Measurements from ENCODE around the gene DOCK1. TPM values are rescaled to one million over a fixed set of nuclear protein-coding genes. Genes with fewer than 3 reads are reported as not detected.
A peak's percentile ranks its signal among the peaks of the same experiment; 100 is the strongest.

DOCK1 gene
- total and polyA plus RNA-seq, 2 donors (not counting 1 experiment from before 2014, with no cell fraction given) = 20.5 to 91.0 TPM

DNA sequence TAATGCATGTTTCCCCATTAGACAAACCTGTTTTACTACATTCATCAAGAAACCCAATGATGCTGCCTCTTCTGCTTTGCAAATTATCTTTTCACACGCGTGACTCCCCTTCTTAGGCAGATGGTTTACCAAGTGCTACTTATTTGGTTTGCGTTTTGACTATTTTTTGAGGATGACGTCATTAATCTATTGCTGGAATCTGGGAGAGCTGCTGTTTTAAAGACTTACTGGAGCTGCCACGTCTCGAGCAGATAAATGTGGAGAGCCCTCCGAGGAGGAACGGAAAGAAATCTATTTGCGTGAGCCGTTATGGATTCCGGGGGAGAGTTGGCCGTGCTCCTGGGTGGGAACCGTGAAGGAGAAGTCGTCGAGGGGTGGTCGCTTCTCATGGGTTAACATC lies 271.4 kb downstream of the DOCK1 start:
- no peak for TF ChIP-seq EZH2 (IDR thresholded peaks at IDR 0.05; ENCODE audit: low read length, missing control alignments)
- TF ChIP-seq, protein P1, sequence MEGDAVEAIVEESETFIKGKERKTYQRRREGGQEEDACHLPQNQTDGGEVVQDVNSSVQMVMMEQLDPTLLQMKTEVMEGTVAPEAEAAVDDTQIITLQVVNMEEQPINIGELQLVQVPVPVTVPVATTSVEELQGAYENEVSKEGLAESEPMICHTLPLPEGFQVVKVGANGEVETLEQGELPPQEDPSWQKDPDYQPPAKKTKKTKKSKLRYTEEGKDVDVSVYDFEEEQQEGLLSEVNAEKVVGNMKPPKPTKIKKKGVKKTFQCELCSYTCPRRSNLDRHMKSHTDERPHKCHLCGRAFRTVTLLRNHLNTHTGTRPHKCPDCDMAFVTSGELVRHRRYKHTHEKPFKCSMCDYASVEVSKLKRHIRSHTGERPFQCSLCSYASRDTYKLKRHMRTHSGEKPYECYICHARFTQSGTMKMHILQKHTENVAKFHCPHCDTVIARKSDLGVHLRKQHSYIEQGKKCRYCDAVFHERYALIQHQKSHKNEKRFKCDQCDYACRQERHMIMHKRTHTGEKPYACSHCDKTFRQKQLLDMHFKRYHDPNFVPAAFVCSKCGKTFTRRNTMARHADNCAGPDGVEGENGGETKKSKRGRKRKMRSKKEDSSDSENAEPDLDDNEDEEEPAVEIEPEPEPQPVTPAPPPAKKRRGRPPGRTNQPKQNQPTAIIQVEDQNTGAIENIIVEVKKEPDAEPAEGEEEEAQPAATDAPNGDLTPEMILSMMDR (conservative IDR thresholded peaks at IDR 0.05 in 1 of 2, IDR thresholded peaks at IDR 0.05 in 1 of 2; ENCODE audit: low read depth in 1 of 2, low read length in 2 of 2) = no peak
- H3K4me1 ChIP-seq (ENCODE audit: control insufficient read depth, extremely low read depth, insufficient read depth, low read length) = no peaks in the 10 kb centered on the region
- H3K79me2 ChIP-seq (ENCODE audit: control insufficient read depth, insufficient read depth, low read length) = no peaks in the 10 kb centered on the region

DNA sequence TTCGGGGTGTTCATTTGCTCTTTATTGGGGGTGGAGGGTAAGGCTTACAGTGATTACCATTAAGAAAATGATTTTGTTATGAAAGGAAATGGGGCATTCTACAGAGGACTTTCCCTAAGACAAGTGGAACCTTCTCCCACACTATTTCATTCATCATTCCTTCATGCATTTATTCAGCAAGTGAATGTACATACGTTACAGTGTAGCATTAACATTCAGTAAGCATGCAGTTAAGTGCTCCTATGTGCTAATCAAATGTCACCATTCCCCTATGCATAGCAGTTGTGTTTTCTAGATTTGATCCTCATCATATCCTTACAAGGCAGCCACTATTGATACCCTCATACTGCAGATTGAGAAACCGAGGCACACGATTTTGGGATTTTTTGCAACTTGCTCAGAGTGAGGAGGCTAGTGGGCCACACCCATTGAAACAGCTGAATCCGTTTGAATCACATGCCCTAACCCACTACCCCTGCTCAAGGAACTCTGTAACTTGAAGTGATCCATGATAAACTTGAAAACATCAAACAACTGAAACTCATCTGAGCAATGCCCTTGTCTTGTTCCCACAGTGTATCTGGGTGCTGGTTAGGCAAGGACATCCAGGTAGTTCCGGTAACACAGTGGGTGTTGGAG lies 274.5 kb downstream of the DOCK1 start:
- Histone ChIP-seq H2AFZ (ENCODE audit: low read length) (no peak overlapping the region), H3K4me2 (ENCODE audit: extremely low read depth, insufficient read depth, low read length) (no peak overlapping the region), H3K36me3 (ENCODE audit: control insufficient read depth, insufficient read depth, low read length) (no peaks in the 10 kb centered on the region), H3K27ac (ENCODE audit: insufficient read depth, low read length) (no peak overlapping the region), H3K9ac (ENCODE audit: insufficient read depth, low read length) (no peak overlapping the region), H4K20me1 (ENCODE audit: control insufficient read depth, extremely low read depth, insufficient read depth, low read length) (no peaks in the 10 kb centered on the region), H3K4me3 (replicated peaks in 1 of 4; ENCODE audit: control extremely low read depth in 1 of 4, insufficient read depth in 1 of 4, low read depth in 3 of 4, low read length in 4 of 4) (no peak overlapping the region), H3K9me3 (ENCODE audit: control insufficient read depth, insufficient read depth, low read depth, low read length) (no peaks in the 10 kb centered on the region), H3K4me1 (ENCODE audit: control insufficient read depth, extremely low read depth, insufficient read depth, low read length) (no peaks in the 10 kb centered on the region), H3K79me2 (ENCODE audit: control insufficient read depth, insufficient read depth, low read length) (no peaks in the 10 kb centered on the region), H3K27me3 (ENCODE audit: control insufficient read depth, insufficient read depth, low read length) (no peaks in the 10 kb centered on the region)
- TF ChIP-seq, protein P1 (conservative IDR thresholded peaks at IDR 0.05 in 1 of 2, IDR thresholded peaks at IDR 0.05 in 1 of 2; ENCODE audit: low read depth in 1 of 2, low read length in 2 of 2) = no peak
- no peak for TF ChIP-seq EZH2 (IDR thresholded peaks at IDR 0.05; ENCODE audit: low read length, missing control alignments)
- no peak for DNase-seq (ENCODE audit: low read depth in 2 of 2)

More for the DNA sequence above, 271.4 kb downstream of the DOCK1 start:
- Histone ChIP-seq H3K36me3 (ENCODE audit: control insufficient read depth, insufficient read depth, low read length) (no peaks in the 10 kb centered on the region), H3K27ac (ENCODE audit: insufficient read depth, low read length) (no peak overlapping the region), H3K27me3 (ENCODE audit: control insufficient read depth, insufficient read depth, low read length) (no peaks in the 10 kb centered on the region), H4K20me1 (ENCODE audit: control insufficient read depth, extremely low read depth, insufficient read depth, low read length) (no peaks in the 10 kb centered on the region), H3K9ac (ENCODE audit: insufficient read depth, low read length) (no peak overlapping the region), H3K4me2 (ENCODE audit: extremely low read depth, insufficient read depth, low read length) (no peak overlapping the region), H3K4me3 (replicated peaks in 1 of 4; ENCODE audit: control extremely low read depth in 1 of 4, insufficient read depth in 1 of 4, low read depth in 3 of 4, low read length in 4 of 4) (no peak overlapping the region), H3K9me3 (ENCODE audit: control insufficient read depth, insufficient read depth, low read depth, low read length) (no peaks in the 10 kb centered on the region), H2AFZ (ENCODE audit: low read length) (no peak overlapping the region)
- no peak for DNase-seq (ENCODE audit: low read depth in 2 of 2)

GRCh38 chr10:127182161-127182560 lies 276.9 kb downstream of the DOCK1 start:
- TF ChIP-seq EZH2 (IDR thresholded peaks at IDR 0.05; ENCODE audit: low read length, missing control alignments) = no peak
- TF ChIP-seq, protein P1 (conservative IDR thresholded peaks at IDR 0.05 in 1 of 2, IDR thresholded peaks at IDR 0.05 in 1 of 2; ENCODE audit: low read depth in 1 of 2, low read length in 2 of 2) = no peak
- Histone ChIP-seq H3K4me3 (replicated peaks in 1 of 4; ENCODE audit: control extremely low read depth in 1 of 4, insufficient read depth in 1 of 4, low read depth in 3 of 4, low read length in 4 of 4) (no peak overlapping the region), H3K27me3 (ENCODE audit: control insufficient read depth, insufficient read depth, low read length) (no peaks in the 10 kb centered on the region)

More at GRCh38 chr10:127182161-127182560, 276.9 kb downstream of the DOCK1 start:
- Histone ChIP-seq H2AFZ (ENCODE audit: low read length) (no peak overlapping the region), H3K27ac (ENCODE audit: insufficient read depth, low read length) (no peak overlapping the region), H3K4me1 (ENCODE audit: control insufficient read depth, extremely low read depth, insufficient read depth, low read length) (no peaks in the 10 kb centered on the region), H4K20me1 (ENCODE audit: control insufficient read depth, extremely low read depth, insufficient read depth, low read length) (no peaks in the 10 kb centered on the region), H3K4me2 (ENCODE audit: extremely low read depth, insufficient read depth, low read length) (no peak overlapping the region), H3K9me3 (ENCODE audit: control insufficient read depth, insufficient read depth, low read depth, low read length) (no peaks in the 10 kb centered on the region), H3K36me3 (ENCODE audit: control insufficient read depth, insufficient read depth, low read length) (no peaks in the 10 kb centered on the region), H3K9ac (ENCODE audit: insufficient read depth, low read length) (no peak overlapping the region), H3K79me2 (ENCODE audit: control insufficient read depth, insufficient read depth, low read length) (no peaks in the 10 kb centered on the region)
- peak in 1 of 2 donors; percentile 67 for DNase-seq (ENCODE audit: low read depth in 2 of 2)

All from fibroblast of lung (primary cell).